Measurements from ENCODE around the gene MTCL3.
A peak's percentile ranks its signal among the peaks of the same experiment; 100 is the strongest.

Gene MTCL3

GRCh38 chr6:127518710-127519468 is at the start of gene MTCL3:
MTCL3 (minus strand) TSS chr6:127519335.
- DNase-seq (ENCODE audit: low read depth in 2 of 2), result no peak

- DNase-seq (ENCODE audit: low read depth in 2 of 2), result no peak
These were observed 48.3 kb upstream of the MTCL3 start for GRCh38 chr6:127567476-127567875.

DNA sequence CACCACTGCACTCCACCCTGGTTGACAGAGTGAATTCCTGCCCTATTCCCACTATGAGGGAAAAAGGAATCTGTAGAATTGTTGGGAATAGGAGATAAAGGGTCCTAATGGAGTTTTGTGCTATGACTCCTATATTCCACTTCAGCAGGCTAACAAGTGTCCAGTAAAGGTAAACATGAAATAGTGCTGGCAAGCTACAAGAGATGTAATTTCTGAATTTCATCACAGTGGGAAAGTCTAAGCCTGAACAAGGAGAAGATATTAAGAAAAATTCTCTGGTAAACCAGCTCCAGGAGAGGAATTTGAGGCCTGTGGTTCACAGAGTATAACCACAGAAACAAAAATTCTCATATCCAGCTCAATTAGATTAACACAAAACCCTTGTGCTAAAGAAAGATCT is 47.5 kb upstream of the MTCL3 start:
- no peak for DNase-seq (ENCODE audit: low read depth in 2 of 2)

GRCh38 chr6:127566119-127566518 is 47.0 kb upstream of the MTCL3 start:
- DNase-seq (ENCODE audit: low read depth in 2 of 2), result no peak

GRCh38 chr6:127564761-127565160 is 45.6 kb upstream of the MTCL3 start:
- DNase-seq (ENCODE audit: low read depth in 2 of 2), result no peak

DNA sequence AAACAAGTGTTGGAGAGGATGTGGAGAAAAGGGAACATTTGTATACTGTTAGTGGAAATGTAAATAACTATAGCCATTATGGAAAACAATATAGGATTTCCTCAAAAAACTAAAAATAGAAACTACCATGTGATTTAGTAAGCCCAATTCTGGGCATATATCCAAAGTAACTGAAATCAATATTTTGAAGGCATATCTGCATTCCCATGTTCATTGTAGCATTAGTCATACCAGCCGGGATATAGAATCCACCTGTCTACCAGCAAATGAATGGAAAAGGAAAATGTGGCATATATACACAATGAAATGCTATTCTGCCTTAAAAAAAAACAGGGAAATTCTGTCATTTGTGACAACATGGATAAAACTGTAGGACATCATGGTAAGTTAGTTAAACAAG is 42.5 kb upstream of the MTCL3 start:
- DNase-seq (ENCODE audit: low read depth in 2 of 2), result no peak

DNA sequence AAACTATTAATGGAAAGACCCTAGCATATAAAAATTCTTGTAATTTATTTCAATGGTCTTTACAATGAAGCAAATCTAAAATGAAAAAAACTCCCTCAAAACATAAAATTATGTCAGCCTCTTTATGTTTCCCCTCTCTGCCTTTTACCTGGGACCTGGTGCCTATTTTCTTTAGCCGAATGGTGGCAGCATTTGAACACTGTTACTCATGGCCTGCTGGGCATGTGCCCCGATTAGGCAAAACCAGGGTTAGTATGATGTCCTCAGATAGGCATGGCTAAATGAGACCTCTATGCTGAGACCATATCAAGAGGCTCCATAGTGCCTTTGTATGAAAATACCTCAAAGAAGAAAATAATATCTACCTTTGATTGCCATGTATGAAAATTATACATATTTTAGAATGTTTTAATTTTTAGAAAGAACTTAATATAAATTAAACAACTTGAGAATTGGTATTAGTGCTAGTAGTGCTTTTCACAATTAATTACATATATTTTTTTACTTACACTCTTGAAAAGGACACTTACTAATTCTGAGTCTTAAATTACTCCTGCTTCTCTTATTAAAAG is 35.4 kb upstream of the MTCL3 start:
- no peak for DNase-seq (ENCODE audit: low read depth in 2 of 2)

DNA sequence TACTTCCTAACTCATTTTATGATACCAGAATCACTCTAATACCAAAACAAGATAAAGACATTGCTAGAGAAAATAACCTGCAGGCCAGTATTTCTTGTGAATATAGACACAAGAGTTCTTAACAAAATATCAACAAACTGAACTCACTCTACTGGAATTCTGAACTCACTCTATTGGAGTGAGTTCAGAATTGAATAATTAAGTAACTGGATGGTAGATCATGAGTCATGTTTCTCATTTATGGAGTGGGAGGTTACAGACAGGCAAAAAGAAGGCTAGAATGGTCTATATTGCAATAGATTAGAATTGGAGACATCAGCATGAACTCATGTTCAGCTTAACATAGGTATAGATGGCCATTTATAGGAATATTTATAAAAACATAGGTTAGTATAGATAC is 31.3 kb upstream of the MTCL3 start:
- DNase-seq (ENCODE audit: low read depth in 2 of 2), result no peak

GRCh38 chr6:127547904-127548649 is 28.9 kb upstream of the MTCL3 start:
- no peak for DNase-seq (ENCODE audit: low read depth in 2 of 2)

DNA sequence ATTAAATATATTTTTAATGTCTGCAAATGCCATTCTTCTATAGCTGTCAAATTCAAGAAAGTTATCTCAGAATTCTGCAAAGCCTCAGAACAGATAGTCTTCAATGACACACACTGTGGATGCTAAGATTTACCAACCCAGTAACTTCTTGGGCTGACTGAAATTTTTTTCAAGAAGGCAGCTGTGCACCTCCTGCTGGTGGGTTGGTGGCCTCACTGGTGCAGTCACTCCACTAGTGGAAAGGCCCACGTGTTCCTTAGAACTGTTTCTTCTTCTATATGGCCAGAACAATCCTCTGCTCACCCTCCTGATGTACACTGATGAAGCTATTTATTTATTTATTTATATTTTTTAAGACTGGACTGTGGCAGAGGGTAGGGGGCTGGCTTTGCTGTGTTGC is 28.1 kb upstream of the MTCL3 start:
- DNase-seq (ENCODE audit: low read depth in 2 of 2), result no peak

DNA sequence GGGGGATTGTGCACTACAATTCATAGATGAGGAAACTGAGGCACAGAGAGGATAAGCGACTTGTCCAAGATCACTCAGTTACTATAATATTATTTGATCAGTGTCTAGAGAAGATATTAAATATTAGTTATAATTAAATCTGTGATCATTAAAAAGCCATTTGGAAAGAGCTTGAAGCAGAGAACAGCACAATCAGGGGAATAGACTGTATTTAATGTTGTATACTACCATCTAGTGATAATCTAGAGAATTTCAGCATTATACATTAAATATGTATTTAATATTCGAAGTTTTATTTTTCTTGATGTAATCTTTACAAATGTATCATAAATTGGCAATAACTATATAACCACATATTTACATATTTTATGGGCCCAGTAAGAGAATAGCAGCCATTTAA is 20.1 kb upstream of the MTCL3 start:
- no peak for DNase-seq (ENCODE audit: low read depth in 2 of 2)

GRCh38 chr6:127538750-127539264 is 19.7 kb upstream of the MTCL3 start:
- no peak for DNase-seq (ENCODE audit: low read depth in 2 of 2)

DNA sequence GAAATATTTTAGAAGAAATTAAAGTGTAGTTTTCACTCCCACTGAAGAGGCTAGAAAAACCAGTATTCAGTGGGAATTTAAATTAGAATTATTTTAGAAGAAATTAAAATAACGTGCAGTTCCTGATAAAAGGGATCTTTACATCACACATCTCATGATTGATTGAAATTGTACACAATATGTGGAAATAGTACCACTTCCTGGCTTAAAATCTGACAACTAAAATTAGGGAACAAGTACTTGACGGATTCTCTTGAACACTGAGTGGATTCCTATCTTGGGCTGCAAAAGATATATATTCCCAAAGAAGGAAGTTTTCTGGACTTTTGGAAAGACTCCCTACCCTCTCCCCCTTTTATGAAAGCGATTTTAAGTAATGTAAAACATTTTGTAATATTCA is 14.6 kb upstream of the MTCL3 start:
- DNase-seq (ENCODE audit: low read depth in 2 of 2), result no peak

DNA sequence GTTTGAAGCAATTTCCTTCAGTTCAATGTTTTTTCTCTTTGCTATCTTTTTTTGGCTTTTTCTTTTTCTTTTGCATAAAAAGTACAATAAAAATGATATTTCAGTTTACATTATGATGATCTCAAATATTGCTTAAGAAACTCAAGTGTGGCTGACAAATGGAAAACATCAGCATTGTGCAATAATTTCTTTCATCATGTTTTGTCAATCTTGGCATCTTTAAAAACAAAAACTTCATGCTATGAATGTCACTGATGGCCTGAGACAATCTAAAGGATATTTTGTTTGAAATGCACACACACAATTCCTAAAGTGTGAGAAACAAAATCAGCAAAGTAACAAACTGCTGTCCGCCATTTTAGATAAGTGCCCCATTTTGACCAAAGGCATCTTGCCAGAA is 13.9 kb upstream of the MTCL3 start:
- no peak for DNase-seq (ENCODE audit: low read depth in 2 of 2)

DNA sequence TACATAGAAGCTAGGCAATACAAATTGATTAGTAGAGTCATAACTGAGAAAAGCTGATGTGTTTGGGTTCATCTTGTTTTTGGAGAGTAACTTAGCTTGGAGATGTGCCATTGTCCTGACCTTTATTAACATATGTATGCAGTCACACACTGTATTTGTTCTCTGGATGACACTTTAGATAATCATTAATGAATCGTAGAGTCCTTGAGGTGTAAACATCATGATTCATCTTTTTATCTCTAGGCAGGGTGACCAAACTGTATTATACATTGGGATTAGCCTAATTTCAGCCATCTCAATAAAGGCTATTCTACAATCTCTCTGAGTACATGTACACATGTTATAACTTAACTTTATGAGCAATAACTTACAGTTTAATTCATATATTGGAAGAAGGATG is 3.6 kb upstream of the MTCL3 start:
- DNase-seq (ENCODE audit: low read depth in 2 of 2), result no peak

DNA sequence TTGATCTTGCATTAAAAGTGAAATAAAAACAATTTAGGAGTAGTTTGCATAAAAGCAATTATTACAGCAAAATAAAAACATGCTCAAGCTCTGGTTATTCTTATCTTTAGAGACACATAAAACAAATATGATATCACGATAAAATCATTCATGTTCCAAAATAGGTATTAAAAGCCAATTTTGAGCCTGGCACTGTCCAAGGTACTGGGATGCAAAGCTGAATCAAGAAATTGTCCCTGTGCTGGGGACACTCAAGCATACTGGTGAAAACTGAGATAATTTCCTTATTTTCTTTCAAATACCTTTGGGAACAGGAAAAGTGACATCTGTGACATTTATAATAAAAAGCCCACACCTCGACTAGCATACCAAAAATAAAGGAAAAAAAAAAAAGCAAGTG is 931 bp upstream of the MTCL3 start:
- DNase-seq (ENCODE audit: low read depth in 2 of 2), result no peak

- DNase-seq (ENCODE audit: low read depth in 2 of 2), result no peak
These were observed 292 bp upstream of the MTCL3 start for GRCh38 chr6:127519469-127519785.

DNA sequence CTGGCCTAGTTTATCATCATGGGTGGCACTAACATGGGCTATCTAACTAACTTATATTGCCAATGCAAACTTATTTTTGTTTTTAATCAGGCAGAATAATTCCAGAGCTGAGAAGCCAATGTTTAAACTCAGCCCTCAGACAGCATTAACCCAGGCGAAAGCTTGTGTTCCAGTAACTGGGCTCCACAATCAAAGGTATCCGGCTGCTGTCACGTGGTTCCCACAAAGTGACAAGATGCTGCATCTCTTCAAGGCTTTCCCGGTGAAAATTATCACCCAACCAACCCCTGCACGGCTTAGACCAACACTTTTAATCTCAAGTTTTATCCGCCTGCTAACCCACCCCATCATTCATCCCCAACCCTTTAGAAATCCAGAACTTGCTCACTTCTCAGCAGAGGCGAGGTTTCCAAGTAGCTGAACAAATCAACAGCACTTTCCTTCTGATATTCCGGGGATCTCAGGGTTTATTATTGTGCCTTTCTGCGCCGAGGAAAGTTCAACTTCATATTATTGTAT is 885 bp downstream of the MTCL3 start:
- DNase-seq (ENCODE audit: low read depth in 2 of 2), result no peak

DNA sequence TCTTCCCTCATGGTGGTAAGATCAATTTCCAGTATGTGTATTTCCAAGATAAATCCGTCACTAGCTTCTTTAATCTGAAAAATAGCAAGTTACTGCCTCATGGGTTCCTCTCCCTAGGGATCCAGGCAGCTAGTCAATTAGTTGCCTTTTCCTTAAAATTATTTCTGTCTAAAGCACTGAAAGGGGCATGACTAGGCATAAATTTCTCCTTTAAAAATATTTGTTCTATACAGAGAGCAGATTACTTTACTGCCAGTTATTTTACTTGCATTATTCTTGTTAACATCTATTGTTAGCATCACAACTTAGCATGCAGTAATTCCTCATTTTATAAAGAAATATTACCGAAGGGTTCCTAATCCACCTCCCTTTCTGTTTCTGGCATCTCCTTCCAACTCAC is 1.4 kb downstream of the MTCL3 start:
- no peak for DNase-seq (ENCODE audit: low read depth in 2 of 2)

GRCh38 chr6:127516662-127517273 is 2.4 kb downstream of the MTCL3 start:
- DNase-seq (ENCODE audit: low read depth in 2 of 2), result no peak

DNA sequence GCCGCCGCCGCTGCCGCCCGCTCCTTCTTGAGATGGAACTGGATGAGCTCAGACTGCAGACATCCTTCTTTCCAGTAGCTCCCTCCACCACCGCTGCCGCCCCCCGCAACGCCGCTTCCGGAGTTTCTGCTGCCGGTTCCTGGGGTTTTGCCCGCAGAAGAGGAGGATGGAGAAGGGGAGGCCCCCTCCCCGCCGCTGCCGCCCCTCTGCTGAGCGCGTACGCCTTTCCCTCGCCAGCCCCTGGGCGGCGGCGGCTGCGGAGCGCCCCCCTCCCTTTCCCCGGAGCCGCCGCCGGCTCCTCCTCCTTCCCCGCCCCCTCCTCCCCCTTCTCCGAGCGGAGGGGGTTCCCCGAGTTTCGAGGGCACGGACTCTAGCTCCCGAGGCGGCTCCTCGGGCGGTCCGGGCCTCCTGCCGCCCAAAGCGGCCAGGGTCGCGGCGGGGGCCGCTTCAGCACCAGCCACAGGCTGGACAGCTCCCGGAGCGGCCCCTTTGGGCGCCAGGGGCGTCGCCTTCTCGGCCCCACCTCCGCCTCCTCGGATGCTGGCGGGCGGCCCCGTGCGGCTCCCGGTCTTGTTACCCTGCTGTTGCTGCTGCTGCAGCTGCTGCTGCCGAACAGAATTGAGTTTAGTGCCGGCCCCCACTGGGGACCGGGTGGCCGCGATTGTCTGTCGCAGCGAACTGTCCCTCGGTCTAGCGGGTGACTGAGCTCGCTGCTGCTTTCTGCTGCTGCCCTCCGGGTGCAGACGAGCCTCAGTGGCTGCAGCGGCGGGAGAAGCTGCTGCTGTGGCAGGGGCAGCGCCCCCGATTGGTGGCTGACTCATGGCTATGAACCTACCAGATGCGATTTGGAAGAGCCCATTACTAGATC is 3.1 kb downstream of the MTCL3 start:
- peak in 1 of 2 experiments; percentile 41 for DNase-seq (ENCODE audit: low read depth in 2 of 2)
